WI38 (cell line): Measurements from ENCODE around the gene SLC22A3.
"Not testable (repeated sequence)": the region's sequence is repeated elsewhere in the genome, so short reads cannot be mapped to it uniquely, and the experiment has no call there.

Source experiments
- H3K4me3 ChIP-seq: 2 replicates; pipeline ENCODE4 v1.5.1; 2011; ENCODE audit warnings: low read depth, mild to moderate bottlenecking, control low read depth, low read length
- TF ChIP-seq, protein P1 (sequence below): IDR thresholded peaks from 2 replicates; pipeline ENCODE4 v1.5.1; 2012; ENCODE audit warnings: low read depth, mild to moderate bottlenecking, control low read depth, low read length

SLC22A3 gene

GRCh38 chr6:160442151-160442550 lies 94.0 kb downstream of the SLC22A3 start:
- TF ChIP-seq, protein P1, sequence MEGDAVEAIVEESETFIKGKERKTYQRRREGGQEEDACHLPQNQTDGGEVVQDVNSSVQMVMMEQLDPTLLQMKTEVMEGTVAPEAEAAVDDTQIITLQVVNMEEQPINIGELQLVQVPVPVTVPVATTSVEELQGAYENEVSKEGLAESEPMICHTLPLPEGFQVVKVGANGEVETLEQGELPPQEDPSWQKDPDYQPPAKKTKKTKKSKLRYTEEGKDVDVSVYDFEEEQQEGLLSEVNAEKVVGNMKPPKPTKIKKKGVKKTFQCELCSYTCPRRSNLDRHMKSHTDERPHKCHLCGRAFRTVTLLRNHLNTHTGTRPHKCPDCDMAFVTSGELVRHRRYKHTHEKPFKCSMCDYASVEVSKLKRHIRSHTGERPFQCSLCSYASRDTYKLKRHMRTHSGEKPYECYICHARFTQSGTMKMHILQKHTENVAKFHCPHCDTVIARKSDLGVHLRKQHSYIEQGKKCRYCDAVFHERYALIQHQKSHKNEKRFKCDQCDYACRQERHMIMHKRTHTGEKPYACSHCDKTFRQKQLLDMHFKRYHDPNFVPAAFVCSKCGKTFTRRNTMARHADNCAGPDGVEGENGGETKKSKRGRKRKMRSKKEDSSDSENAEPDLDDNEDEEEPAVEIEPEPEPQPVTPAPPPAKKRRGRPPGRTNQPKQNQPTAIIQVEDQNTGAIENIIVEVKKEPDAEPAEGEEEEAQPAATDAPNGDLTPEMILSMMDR: no peak
- no peak overlapping the region for H3K4me3 ChIP-seq

GRCh38 chr6:160445130-160445529 lies 97.0 kb downstream of the SLC22A3 start:
- TF ChIP-seq, protein P1: no peak
- no peak overlapping the region for H3K4me3 ChIP-seq

GRCh38 chr6:160447350-160447749 lies 99.2 kb downstream of the SLC22A3 start:
- no peak overlapping the region for H3K4me3 ChIP-seq
- TF ChIP-seq, protein P1: no peak

- not testable (repeated sequence) for H3K4me3 ChIP-seq
These were observed 101.6 kb downstream of the SLC22A3 start for GRCh38 chr6:160449787-160450186.

GRCh38 chr6:160450849-160451248 lies 102.7 kb downstream of the SLC22A3 start:
- TF ChIP-seq, protein P1: no peak
- H3K4me3 ChIP-seq: no peak overlapping the region

DNA sequence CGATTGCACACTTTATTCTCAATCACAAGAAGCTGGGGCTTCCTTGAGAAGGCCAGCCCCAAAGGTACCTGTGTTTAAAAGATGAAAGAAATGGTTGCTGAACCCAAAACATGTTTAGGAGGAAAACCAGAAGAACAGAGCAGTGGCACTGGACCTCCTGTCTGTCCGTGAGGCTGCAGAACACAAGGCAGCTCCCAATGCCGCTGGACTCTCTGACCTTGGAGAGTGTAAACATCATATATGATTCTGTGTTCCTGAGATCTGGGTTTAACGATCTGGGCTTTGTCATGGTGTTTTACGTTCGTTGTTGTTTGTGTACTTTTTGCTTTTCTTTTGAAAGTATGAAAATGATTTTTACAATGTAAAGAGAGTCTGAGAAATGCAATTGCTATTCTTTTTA lies 106.1 kb downstream of the SLC22A3 start:
- H3K4me3 ChIP-seq: no peak overlapping the region
- TF ChIP-seq, protein P1: no peak

- no peak overlapping the region for H3K4me3 ChIP-seq
These were observed 106.9 kb downstream of the SLC22A3 start for GRCh38 chr6:160455081-160455480.

GRCh38 chr6:160455541-160456213 lies 107.5 kb downstream of the SLC22A3 start:
- peak overlapping the region; percentile 36 for H3K4me3 ChIP-seq
- TF ChIP-seq, protein P1: peak; percentile 91

More at GRCh38 chr6:160455081-160455480, 106.9 kb downstream of the SLC22A3 start:
- TF ChIP-seq, protein P1: no peak
